GM23338 (cell line): ENCODE data around the gene GBE1. TPM values are rescaled to one million over a fixed set of nuclear protein-coding genes. Genes with fewer than 3 reads are reported as not detected.

Source experiments
- ATAC-seq: fragments of 200-7000 bp; cut with Tn5 transposase; 3 replicates; pipeline ENCODE4 v1.9.1; 2020
- DNase-seq: peaks from one replicate; pipeline ENCODE4 v3.0.0-alpha.2; 2015; ENCODE audit warnings: low spot score
- H2AFZ ChIP-seq: fragments of 200-600 bp; sonication (generic); 2 replicates; pipeline ENCODE4 v1.8.0; 2016; ENCODE audit warnings: antibody characterized with exemption, mild to moderate bottlenecking, moderate library complexity
- H3F3A ChIP-seq: fragments of 200-600 bp; sonication (generic); replicated peaks from 2 replicates; pipeline ENCODE4 v1.8.0; 2017; ENCODE audit warnings: antibody characterized with exemption, mixed run types, low read depth
- H3K27ac ChIP-seq: fragments of 200-600 bp; sonication (generic); 2 replicates; pipeline ENCODE4 v1.6.1; 2016; ENCODE audit warnings: low read depth
- H3K27me3 ChIP-seq: fragments of 200-600 bp; sonication (generic); 2 replicates; pipeline ENCODE4 v1.8.0; 2016; ENCODE audit warnings: mild to moderate bottlenecking, mixed run types, moderate library complexity; ENCODE audit not compliant: insufficient read depth
- H3K36me3 ChIP-seq: fragments of 200-600 bp; sonication (generic); 2 replicates; pipeline ENCODE4 v1.8.0; 2016; ENCODE audit warnings: mild to moderate bottlenecking; ENCODE audit not compliant: insufficient read depth
- H3K4me1 ChIP-seq: fragments of 200-600 bp; sonication (generic); 2 replicates; pipeline ENCODE4 v1.8.0; 2016; ENCODE audit warnings: mild to moderate bottlenecking, moderate library complexity; ENCODE audit not compliant: insufficient read depth
- H3K4me2 ChIP-seq: fragments of 200-600 bp; sonication (generic); 2 replicates; pipeline ENCODE4 v1.7.1; 2017; ENCODE audit warnings: mixed run types
- H3K4me3 ChIP-seq: fragments of 200-600 bp; sonication (generic); 2 replicates; pipeline ENCODE4 v1.6.1; 2016; ENCODE audit warnings: mixed run types
- H3K79me2 ChIP-seq: fragments of 200-600 bp; sonication (generic); replicated peaks from 2 replicates; pipeline ENCODE4 v1.8.0; 2017; ENCODE audit warnings: mild to moderate bottlenecking; ENCODE audit not compliant: insufficient read depth
- H3K9me2 ChIP-seq: fragments of 200-600 bp; sonication (generic); 2 replicates; pipeline ENCODE4 v1.8.0; 2017; ENCODE audit not compliant: insufficient read depth
- H4K20me1 ChIP-seq: fragments of 200-600 bp; sonication (generic); replicated peaks from 2 replicates; pipeline ENCODE4 v1.8.0; 2017; ENCODE audit warnings: mild to moderate bottlenecking; ENCODE audit not compliant: insufficient read depth
- H3K27ac Mint-ChIP-seq: 2 replicates; pipeline ENCODE4 v1.8.0; 2020; ENCODE audit warnings: inconsistent platforms, mild to moderate bottlenecking, moderate library complexity, mixed read lengths
- H3K27me3 Mint-ChIP-seq: 3 replicates; pipeline ENCODE4 v1.8.0; 2022; ENCODE audit warnings: low read depth, mild to moderate bottlenecking, moderate library complexity, mixed read lengths, inconsistent platforms; ENCODE audit not compliant: insufficient read depth, poor library complexity
- H3K36me3 Mint-ChIP-seq: 3 replicates; pipeline ENCODE4 v1.8.0; 2021; ENCODE audit warnings: low read depth, mild to moderate bottlenecking, inconsistent platforms, moderate library complexity, mixed read lengths
- H3K4me1 Mint-ChIP-seq: 3 replicates; pipeline ENCODE4 v1.8.0; 2020; ENCODE audit warnings: mild to moderate bottlenecking, inconsistent platforms, mixed read lengths
- H3K4me3 Mint-ChIP-seq: 3 replicates; pipeline ENCODE4 v1.8.0; 2021; ENCODE audit warnings: moderate library complexity, mild to moderate bottlenecking, inconsistent platforms, mixed read lengths
- H3K9me3 Mint-ChIP-seq: 3 replicates; pipeline ENCODE4 v1.8.0; 2020; ENCODE audit warnings: moderate library complexity, mild to moderate bottlenecking, inconsistent platforms, mixed read lengths
- CREB1 ChIP-seq: fragments of 250-450 bp; sonication (Bioruptor Pico); IDR thresholded peaks from 2 replicates; pipeline ENCODE4 v1.5.0; 2020; ENCODE audit warnings: low read depth, mild to moderate bottlenecking, moderate library complexity
- EZH2 ChIP-seq: fragments of 200-600 bp; sonication (generic); IDR thresholded peaks from one replicate; pipeline ENCODE4 v1.8.0; 2017; ENCODE audit warnings: antibody characterized with exemption, mild to moderate bottlenecking, low read depth; ENCODE audit not compliant: unreplicated experiment
- JUNB ChIP-seq: IDR thresholded peaks from one replicate; pipeline ENCODE4 v1.6.1; 2016; ENCODE audit warnings: antibody characterized with exemption; ENCODE audit not compliant: unreplicated experiment
- ZNF114 ChIP-seq: fragments of 250-450 bp; sonication (Bioruptor Pico); IDR thresholded peaks from 2 replicates; pipeline ENCODE4 v1.5.0; 2020; ENCODE audit warnings: mild to moderate bottlenecking, moderate library complexity
- polyA plus RNA-seq: library from polyadenylated mRNA; unstranded; fragments of >200 nt; fragmentation: Nextera tagmentation; extraction: Ambion mirVana; gene quantifications from 2 replicates; pipeline ENCODE4 v1.2.1, GENCODE V29; 2016
- total RNA-seq: library from RNA; depleted of rRNA; stranded (reverse); fragments of >200 nt; shearing (Covaris generic); gene quantifications from 2 replicates; pipeline ENCODE4 v1.2.3, GENCODE V29; 2014
- TF ChIP-seq, protein P1 (sequence below): IDR thresholded peaks from one replicate; pipeline ENCODE4 v1.6.1; 2018; ENCODE audit warnings: antibody characterized with exemption; ENCODE audit not compliant: unreplicated experiment
- TF ChIP-seq, protein P2 (sequence below): fragments of 250-450 bp; sonication (Bioruptor Pico); IDR thresholded peaks from 2 replicates; pipeline ENCODE4 v1.5.0; 2020; ENCODE audit warnings: mild to moderate bottlenecking, moderate library complexity
- TF ChIP-seq, protein P3 (sequence below): IDR thresholded peaks from 2 replicates; pipeline ENCODE4 v1.6.1; 2016; ENCODE audit warnings: antibody characterized with exemption
- TF ChIP-seq, protein P4 (sequence below), 2 experiments: fragments of 200-600 bp in 1 of 2; sonication (generic) in 1 of 2; conservative IDR thresholded peaks; 2 replicates each; pipeline versions ENCODE4 v1.5.1 to v1.6.1; 2016 to 2017; ENCODE audit warnings: antibody characterized with exemption in 2 of 2, low read depth in 2 of 2, mild to moderate bottlenecking in 2 of 2, moderate library complexity in 1 of 2

GBE1 gene
- total and polyA plus RNA-seq, 2 experiments from 2014 or later, result 6.4 to 12.2 TPM

DNA sequence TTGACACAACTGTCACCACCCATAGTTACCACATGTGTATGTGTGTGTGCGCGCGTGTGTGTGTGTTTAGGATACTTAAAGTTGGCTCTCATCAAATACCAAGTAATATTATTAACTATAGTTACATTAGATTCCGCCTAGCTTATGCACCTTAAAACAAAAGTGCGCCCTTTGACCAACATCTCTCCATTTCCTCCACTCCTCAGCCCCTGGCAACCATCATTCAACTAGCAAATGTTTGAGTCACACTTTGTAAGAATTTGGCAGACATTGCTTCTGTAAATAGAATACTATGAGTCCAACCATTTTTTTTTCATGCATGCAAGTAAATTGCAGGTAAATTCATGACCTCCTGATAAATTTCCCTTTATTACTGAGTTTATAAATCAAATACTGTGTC is 169.3 kb downstream of the GBE1 start (continued):
- TF ChIP-seq, protein P1, sequence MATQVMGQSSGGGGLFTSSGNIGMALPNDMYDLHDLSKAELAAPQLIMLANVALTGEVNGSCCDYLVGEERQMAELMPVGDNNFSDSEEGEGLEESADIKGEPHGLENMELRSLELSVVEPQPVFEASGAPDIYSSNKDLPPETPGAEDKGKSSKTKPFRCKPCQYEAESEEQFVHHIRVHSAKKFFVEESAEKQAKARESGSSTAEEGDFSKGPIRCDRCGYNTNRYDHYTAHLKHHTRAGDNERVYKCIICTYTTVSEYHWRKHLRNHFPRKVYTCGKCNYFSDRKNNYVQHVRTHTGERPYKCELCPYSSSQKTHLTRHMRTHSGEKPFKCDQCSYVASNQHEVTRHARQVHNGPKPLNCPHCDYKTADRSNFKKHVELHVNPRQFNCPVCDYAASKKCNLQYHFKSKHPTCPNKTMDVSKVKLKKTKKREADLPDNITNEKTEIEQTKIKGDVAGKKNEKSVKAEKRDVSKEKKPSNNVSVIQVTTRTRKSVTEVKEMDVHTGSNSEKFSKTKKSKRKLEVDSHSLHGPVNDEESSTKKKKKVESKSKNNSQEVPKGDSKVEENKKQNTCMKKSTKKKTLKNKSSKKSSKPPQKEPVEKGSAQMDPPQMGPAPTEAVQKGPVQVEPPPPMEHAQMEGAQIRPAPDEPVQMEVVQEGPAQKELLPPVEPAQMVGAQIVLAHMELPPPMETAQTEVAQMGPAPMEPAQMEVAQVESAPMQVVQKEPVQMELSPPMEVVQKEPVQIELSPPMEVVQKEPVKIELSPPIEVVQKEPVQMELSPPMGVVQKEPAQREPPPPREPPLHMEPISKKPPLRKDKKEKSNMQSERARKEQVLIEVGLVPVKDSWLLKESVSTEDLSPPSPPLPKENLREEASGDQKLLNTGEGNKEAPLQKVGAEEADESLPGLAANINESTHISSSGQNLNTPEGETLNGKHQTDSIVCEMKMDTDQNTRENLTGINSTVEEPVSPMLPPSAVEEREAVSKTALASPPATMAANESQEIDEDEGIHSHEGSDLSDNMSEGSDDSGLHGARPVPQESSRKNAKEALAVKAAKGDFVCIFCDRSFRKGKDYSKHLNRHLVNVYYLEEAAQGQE, result no peak

DNA sequence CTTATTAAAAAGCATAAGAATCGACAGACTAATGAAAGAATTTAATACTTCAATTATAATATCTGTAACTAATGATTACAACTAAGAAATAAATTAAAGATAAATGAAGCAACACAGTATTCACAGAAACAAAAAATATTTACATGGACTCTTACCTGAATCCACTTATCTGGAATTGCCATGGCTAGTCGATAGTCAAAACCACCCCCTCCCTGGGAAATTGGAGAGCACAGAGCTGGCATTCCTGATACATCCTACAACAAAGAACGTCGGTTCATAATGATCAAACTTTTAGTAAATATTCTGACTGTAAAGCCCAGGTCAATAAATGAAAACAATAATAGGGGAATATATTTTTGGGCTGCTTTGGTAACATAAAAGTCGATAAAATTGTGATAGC is 175.5 kb downstream of the GBE1 start:
- Histone ChIP-seq H3K36me3 (no peaks in the 10 kb centered on the region), H3K4me2 (no peak overlapping the region), H3K27me3 (no peaks in the 10 kb centered on the region), H3F3A (no peaks in the 10 kb centered on the region), H3K4me3 (no peak overlapping the region), H3K9me2 (no peaks in the 10 kb centered on the region), H3K27ac (no peak overlapping the region), H3K4me1 (no peaks in the 10 kb centered on the region; the same call in 1 of the 2 replicates), H2AFZ (no peak overlapping the region), H3K79me2 (no peaks in the 10 kb centered on the region), H4K20me1 (no peaks in the 10 kb centered on the region)
- DNase-seq (no peak), ATAC-seq (no peak)
- Mint-ChIP-seq H3K9me3 (no peaks in the 10 kb centered on the region), H3K4me1 (peaks cover 2% of the 10 kb centered on the region; the same call in 1 of the 3 replicates), H3K27me3 (no peaks in the 10 kb centered on the region), H3K36me3 (no peaks in the 10 kb centered on the region), H3K4me3 (no peak overlapping the region), H3K27ac (no peak overlapping the region)
- TF ChIP-seq, protein P2, sequence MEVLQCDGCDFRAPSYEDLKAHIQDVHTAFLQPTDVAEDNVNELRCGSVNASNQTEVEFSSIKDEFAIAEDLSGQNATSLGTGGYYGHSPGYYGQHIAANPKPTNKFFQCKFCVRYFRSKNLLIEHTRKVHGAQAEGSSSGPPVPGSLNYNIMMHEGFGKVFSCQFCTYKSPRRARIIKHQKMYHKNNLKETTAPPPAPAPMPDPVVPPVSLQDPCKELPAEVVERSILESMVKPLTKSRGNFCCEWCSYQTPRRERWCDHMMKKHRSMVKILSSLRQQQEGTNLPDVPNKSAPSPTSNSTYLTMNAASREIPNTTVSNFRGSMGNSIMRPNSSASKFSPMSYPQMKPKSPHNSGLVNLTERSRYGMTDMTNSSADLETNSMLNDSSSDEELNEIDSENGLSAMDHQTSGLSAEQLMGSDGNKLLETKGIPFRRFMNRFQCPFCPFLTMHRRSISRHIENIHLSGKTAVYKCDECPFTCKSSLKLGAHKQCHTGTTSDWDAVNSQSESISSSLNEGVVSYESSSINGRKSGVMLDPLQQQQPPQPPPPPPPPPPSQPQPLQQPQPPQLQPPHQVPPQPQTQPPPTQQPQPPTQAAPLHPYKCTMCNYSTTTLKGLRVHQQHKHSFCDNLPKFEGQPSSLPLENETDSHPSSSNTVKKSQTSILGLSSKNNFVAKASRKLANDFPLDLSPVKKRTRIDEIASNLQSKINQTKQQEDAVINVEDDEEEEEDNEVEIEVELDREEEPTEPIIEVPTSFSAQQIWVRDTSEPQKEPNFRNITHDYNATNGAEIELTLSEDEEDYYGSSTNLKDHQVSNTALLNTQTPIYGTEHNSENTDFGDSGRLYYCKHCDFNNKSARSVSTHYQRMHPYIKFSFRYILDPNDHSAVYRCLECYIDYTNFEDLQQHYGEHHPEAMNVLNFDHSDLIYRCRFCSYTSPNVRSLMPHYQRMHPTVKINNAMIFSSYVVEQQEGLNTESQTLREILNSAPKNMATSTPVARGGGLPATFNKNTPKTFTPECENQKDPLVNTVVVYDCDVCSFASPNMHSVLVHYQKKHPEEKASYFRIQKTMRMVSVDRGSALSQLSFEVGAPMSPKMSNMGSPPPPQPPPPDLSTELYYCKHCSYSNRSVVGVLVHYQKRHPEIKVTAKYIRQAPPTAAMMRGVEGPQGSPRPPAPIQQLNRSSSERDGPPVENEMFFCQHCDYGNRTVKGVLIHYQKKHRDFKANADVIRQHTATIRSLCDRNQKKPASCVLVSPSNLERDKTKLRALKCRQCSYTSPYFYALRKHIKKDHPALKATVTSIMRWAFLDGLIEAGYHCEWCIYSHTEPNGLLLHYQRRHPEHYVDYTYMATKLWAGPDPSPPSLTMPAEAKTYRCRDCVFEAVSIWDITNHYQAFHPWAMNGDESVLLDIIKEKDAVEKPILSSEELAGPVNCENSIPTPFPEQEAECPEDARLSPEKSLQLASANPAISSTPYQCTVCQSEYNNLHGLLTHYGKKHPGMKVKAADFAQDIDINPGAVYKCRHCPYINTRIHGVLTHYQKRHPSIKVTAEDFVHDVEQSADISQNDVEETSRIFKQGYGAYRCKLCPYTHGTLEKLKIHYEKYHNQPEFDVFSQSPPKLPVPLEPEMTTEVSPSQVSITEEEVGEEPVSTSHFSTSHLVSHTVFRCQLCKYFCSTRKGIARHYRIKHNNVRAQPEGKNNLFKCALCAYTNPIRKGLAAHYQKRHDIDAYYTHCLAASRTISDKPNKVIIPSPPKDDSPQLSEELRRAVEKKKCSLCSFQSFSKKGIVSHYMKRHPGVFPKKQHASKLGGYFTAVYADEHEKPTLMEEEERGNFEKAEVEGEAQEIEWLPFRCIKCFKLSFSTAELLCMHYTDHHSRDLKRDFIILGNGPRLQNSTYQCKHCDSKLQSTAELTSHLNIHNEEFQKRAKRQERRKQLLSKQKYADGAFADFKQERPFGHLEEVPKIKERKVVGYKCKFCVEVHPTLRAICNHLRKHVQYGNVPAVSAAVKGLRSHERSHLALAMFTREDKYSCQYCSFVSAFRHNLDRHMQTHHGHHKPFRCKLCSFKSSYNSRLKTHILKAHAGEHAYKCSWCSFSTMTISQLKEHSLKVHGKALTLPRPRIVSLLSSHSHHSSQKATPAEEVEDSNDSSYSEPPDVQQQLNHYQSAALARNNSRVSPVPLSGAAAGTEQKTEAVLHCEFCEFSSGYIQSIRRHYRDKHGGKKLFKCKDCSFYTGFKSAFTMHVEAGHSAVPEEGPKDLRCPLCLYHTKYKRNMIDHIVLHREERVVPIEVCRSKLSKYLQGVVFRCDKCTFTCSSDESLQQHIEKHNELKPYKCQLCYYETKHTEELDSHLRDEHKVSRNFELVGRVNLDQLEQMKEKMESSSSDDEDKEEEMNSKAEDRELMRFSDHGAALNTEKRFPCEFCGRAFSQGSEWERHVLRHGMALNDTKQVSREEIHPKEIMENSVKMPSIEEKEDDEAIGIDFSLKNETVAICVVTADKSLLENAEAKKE (CRISPR knock-in tag), result no peak
- TF ChIP-seq JUNB (no peak), CREB1 (no peak), EZH2 (no peak), ZNF114 (no peak)
- TF ChIP-seq, protein P3, sequence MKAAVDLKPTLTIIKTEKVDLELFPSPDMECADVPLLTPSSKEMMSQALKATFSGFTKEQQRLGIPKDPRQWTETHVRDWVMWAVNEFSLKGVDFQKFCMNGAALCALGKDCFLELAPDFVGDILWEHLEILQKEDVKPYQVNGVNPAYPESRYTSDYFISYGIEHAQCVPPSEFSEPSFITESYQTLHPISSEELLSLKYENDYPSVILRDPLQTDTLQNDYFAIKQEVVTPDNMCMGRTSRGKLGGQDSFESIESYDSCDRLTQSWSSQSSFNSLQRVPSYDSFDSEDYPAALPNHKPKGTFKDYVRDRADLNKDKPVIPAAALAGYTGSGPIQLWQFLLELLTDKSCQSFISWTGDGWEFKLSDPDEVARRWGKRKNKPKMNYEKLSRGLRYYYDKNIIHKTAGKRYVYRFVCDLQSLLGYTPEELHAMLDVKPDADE, result no peak
- TF ChIP-seq, protein P4, sequence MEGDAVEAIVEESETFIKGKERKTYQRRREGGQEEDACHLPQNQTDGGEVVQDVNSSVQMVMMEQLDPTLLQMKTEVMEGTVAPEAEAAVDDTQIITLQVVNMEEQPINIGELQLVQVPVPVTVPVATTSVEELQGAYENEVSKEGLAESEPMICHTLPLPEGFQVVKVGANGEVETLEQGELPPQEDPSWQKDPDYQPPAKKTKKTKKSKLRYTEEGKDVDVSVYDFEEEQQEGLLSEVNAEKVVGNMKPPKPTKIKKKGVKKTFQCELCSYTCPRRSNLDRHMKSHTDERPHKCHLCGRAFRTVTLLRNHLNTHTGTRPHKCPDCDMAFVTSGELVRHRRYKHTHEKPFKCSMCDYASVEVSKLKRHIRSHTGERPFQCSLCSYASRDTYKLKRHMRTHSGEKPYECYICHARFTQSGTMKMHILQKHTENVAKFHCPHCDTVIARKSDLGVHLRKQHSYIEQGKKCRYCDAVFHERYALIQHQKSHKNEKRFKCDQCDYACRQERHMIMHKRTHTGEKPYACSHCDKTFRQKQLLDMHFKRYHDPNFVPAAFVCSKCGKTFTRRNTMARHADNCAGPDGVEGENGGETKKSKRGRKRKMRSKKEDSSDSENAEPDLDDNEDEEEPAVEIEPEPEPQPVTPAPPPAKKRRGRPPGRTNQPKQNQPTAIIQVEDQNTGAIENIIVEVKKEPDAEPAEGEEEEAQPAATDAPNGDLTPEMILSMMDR (conservative IDR thresholded peaks at IDR 0.05; ENCODE audit: low read depth in 2 of 2), result no peak
- TF ChIP-seq, protein P1, result no peak
